Smooth muscle cell of the brain vasculature (primary cell): ENCODE results near the gene PCGF3.
A peak's percentile ranks its signal among the peaks of the same experiment; 100 is the strongest.
"Not testable (repeated sequence)": the region's sequence is repeated elsewhere in the genome, so short reads cannot be mapped to it uniquely, and the experiment has no call there.

Source experiments
- DNase-seq: peaks from one replicate; pipeline ENCODE4 v3.0.0-alpha.2; 2012; ENCODE audit warnings: low read depth, low spot score

PCGF3 gene

DNA sequence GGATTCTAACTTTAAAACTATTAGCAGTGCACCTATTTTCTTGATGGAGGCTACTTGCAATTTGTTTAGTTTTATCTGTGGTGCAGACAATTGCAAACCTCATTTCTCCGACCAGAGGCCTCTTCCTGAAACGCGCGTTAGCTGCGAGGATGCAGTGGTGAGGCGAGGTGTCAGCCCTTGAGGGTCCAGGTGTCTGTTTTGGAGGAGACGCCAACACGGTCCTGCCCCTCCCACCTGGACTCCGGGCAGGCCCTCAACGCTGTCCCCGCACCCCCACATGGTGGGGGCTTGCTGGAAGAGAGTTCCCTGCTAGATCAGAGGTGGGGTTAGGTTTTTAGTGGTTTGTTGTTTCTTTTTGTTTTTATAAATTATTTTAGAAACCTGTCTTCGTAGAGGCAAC is 34.4 kb downstream of the PCGF3 start:
- no peak for DNase-seq

DNA sequence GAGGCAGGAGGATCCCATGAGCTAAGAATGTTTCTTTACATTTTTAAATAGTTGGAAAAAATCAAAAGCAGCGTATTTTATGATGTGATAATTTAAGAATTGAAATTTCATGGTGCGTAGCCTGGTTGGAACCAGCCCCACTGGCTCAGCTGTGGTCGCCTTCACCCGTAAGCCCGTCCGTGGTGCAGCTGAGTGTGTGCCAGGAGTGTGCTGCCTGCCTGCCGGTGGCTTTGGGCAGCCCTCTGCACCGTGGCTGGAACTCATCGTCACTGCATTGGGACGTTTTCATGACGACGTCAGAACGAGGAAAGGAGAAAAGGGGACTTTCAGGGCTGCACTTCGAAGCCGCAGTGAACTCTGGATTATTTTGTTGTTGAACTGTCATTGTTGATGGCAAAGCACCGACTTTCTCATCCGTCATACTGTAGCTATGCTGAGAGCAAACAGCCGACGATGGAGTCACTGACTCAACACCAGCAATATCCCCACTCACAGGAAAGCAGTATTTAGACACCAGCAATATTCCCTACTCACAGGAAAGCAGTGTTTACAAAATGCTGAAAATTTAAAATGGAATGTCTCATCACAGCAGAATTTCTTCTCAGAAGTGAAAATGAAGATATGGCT is 35.1 kb downstream of the PCGF3 start:
- no peak for DNase-seq

DNA sequence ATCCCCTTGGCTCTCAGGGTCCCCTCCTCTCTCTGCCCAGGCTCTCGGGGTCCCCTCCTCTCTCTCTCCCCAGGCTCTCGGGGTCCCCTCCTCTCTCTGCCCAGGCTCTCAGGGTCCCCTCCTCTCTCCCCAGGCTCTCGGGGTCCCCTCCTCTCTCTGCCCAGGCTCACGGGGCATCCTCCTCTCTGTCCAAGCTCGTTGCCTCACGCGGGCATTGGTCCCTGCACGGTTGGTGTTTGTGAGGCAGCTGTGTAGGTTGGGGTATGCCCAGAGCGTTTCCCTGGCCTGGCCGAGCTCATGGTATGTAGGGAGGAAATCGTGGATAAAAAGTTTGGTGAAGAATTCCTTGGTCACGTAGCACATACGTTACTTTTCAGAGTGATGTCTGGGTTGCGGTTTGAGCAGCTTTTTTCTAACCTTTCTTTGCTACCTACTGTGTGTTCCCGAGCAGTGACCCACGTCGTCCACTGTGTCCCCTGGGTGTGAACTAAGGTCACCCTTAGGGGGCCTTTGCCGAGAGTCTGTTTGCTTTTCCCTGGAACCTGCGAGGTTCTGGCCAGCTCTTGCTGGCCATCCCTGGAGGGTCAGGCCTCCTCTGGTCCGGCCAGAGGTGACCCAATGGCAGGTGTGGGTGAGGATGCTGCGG is 36.6 kb downstream of the PCGF3 start:
- no peak for DNase-seq

DNA sequence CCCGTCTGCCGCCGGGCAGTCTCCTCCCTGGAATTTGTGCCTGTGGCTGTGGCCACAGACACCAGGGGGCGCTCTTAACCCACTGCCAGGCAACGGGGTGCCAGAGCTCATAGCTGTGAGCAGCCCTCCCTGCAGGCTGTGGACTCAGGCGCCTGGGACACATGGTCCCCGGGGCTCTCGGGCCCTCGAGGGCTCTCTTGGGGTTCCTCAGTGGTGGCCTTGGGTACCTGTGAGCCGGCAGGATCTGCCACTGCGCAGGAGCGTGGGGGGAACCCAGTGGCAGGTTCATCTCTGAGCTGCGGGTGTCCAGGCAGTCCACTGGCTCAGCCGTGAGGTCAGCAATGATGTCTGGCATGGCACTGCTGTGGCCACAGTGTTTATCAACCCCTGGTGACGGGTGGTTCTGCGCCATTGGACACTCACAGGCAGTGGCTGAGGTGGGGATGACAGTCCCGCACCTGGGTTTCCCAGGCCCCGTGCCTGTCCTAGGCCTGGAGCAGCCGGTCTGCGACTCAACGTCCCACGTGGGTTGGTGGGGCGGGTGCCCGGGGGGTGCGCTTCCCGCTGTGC is 37.2 kb downstream of the PCGF3 start:
- no peak for DNase-seq

DNA sequence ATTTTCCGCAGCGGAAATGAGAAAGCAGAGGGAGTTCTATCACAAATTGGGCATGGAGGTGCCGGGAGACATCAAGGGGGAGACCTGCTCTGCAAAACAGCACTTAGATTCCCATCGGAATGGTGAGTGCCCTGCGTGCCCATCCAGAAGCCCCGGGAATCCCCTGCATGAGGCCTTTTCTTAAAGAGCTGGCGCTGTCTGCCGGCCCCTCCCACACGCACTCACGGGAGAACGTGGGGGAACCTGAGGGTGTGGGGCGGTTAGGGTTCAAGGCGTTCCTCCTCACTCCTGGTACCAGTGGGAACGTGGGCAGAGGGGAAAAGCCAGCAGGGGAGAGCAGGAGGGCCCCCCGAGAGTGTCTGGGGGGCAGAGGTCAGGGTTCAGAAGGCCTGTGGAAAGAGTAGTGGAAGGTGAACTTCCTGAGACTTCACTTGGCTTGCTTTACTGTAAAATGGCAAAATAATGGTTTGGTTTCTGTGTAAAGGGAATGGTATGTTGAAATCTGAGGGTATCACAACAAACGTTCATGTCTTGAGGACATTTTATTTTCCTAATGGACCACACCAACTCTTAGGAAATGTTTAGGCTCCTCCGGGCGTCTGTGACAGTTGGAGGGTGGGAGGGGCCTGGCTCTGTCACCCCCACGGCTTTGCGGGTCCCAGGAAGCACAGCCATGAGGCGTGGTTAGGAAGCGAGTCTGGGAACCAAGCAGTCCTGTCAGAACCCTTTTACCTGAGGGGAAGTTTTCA is 38.0 kb downstream of the PCGF3 start:
- DNase-seq: no peak

DNA sequence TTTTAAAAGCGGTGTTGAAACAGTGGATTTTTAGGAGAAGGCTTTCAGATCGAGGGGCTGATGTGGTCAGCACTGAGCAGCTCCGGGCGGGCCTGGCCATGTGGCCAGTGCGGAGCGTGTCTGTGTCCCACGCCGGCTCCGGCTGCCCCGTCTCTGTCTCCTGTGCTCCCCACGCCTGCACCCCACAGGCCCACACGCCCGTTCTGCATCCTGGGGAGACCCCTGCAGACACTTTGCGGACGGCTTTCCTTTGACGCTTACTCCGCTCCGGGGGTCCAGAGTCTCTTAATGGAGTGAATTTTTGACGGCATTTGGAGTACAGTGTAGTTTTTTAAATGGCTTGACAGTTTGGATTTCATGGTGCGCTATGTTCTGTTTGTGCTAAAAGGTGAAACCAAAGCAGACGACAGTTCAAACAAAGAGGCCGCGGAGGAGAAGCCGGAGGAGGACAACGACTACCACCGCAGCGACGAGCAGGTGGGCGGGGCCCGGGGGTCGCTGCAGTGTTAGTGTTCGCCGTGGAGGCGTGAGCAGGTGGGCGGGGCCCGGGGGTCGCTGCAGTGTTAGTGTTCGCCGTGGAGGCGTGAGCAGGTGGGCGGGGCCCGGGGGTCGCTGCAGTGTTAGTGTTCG is 38.7 kb downstream of the PCGF3 start:
- DNase-seq: no peak

DNA sequence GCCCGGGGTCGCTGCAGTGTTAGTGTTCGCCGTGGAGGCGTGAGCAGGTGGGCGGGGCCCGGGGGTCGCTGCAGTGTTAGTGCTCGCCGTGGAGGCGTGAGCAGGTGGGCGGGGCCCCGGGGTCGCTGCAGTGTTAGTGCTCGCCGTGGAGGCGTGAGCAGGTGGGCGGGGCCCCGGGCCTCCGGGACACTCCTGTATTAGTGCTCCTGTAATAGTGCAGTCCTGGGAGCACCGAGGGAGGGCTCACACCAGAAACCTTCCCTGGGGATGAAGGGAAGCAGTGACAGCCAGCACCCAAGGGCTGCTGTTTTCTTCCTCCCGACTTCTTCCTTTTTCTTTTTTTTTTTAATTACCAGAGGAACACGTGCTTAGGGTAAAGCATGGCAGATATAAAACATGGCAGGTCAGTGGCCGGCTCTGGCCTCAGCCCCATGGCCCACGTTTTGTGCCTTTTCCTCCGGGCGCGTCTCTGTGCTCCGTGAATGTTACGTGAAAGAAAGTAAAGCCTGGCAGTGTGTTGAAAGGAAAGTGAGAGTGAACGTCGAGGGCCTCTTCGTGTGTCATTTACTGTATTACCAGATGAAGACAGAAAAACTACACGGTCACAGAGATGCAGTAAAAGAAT is 42.0 kb downstream of the PCGF3 start:
- no peak for DNase-seq

DNA sequence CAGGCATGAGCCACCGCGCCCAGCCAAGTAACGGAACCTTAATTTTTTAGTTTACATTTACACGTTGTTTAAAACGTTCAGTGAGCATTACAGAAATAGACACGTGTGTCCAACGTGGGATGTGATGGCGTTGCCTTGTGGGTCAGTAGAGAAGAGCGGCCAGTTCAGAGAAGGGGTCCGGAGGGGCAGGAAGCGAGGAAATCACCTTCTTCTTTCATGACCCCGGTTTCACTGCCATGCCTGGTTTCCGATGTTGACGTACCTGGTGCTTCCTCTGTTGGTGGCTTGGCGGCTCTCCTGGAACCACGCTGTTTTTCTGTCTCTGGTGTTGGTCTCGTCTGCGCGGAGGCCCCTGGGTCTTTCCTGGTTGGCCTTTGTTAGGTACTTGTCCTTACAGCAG is 42.8 kb downstream of the PCGF3 start:
- no peak for DNase-seq

DNA sequence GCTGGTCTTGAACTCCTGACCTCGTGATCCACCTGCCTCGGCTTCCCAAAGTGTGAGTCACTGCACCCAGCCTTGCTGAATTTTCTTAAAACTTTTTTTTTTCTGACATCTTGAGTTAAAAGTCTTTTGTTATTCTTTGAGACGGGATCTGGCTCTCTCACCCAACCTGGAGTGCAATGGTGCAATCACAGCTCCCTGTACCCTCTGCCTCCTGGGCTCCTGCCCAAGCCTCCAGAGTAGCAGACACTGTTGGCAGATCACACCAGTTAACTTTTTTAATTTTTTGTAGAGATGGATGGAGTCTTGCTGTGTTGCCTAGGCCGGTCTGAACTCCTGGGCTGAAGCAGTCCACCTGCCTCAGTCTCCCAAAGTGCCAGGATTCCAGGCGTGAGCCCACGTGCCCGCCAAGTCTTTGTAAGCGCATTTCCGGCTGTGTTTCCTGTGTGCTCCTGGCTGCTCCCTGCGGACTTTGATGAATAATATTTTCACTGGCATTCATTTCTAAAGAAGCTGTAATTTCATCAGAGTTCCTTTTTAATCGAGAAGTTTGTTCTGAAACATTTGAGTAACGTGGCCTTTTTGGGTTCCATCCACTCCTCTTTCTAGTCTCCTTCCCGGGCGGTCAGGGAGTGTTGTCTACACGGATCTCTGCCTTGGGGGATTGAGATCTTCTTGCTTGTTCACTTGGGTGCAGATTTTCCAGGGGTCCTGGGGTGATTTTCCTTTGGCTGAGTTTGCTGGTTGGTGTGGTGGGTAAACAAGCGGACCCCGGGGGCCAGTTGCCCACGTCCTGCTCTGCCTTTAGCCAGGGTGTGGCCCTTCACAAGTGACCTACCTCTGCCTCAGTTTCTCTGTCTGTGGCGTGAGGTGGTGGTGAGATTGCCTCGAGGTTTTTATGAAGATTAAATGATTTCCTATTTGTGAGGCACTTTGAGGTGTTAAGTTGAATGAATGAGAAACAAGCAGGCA is 44.4 kb downstream of the PCGF3 start:
- peak; percentile 64 for DNase-seq

DNA sequence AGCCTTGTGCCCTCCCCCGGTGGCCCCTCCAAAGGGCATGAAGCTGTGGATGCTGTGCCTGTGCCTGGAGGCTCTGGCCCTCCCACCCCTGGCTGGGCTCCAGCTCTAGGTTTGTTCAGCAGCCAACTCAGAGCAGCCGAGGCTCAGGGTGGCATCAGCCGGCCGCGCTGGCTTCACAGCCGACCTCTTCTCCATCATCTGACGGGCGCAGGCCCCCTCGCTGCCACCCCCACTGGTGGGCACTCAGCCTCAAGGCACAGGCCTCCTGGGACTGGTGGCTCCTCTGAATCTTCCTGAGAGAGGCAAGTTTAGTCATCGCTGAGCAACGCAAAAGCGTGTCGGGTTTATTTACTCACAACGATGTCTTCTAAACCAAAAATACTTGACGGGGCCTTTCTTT is 46.0 kb downstream of the PCGF3 start:
- DNase-seq: no peak

DNA sequence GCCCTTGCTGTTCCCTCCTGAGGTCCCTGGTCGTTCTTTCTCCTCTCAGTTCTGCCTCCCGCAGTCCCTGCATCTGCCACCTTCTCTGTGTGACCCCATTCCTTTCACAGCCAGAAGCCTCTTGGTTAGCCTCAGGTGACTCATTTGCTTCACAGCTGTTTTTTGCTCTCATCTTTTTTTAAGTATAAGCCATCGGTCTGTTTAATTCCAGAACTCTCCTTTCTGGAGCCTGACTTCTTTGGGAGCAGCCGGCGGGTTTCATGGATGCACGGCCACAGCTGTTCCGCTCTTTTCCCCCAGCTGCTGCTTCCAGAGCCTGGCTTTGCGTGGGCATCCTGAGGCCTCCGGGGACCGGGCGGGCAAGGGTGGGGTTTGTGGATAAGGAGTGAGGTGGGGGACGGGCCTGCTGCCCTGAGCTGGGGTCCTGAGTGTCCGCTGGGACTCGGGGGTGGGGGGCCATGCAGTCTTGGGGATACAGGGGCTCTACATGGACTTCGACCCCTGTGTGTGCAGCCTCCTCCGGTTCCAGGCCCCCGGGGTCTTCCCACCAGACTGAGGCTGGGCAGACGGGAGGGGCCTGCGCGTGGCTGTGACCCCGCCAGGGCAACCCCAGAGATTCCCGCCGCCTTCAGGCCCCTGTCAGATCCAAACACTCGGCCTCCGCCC is 46.7 kb downstream of the PCGF3 start:
- no peak for DNase-seq

DNA sequence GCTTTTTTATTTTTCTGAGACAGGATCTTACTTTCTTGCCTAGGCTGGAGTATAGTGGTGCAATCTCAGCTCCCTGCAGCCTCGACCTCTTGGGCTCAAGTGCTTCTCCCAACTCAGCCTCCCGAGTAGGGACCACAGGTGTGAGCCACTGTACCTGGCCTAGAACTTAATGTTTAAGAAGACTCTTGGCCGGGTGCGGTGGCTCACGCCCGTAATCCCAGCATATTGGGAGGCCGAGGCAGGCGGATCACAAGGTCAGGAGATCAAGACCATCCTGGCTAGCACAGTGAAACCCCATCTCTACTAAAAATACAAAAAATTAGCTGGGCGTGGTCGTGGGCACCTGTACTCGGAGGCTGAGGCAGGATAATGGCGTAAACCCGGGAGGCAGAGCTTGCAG is 47.6 kb downstream of the PCGF3 start:
- DNase-seq: not testable (repeated sequence)

DNA sequence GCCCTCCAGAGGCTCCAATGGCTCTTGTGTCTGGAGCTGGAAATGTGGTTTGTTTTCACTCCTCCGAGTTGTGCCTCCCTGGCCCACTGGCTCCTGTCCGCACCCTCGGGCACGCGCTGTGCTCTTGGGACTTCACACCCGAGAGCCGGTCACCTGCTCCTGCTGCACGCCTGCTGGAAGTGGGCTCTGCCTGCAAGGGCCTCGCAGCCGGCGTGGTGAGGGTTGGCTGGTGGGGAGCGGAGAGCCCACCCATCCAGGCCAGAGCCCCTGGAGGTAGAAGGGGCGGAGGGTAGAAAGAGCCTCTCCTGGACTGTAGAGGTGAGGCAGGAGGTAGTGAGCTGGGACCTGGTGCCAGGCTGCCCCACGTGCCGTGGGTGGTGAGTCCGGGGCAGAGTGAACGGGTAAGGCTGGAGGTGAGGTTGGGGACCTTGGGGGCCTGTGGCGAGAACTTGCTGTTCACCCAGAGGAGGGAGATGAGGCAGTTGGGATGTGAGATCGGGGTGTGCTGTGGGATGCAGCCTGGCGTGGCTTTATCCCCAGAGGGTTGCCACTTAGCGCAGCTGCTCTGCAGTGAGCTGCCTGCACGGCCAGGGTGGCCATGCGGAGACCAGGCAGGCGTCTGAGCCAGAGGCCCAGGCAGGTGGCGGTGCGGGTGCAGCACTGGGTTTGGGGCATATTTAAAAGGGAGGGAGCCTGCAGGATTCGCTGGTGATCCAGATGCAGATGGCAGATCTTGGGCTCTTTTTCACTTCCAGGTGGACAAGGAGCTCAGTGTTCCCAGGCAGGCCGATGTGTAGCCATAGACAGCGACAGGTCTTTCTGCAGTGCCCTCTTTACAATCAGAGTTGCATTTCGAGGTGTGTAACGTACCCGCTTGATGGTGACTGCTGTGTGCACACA is 48.8 kb downstream of the PCGF3 start:
- DNase-seq: no peak

DNA sequence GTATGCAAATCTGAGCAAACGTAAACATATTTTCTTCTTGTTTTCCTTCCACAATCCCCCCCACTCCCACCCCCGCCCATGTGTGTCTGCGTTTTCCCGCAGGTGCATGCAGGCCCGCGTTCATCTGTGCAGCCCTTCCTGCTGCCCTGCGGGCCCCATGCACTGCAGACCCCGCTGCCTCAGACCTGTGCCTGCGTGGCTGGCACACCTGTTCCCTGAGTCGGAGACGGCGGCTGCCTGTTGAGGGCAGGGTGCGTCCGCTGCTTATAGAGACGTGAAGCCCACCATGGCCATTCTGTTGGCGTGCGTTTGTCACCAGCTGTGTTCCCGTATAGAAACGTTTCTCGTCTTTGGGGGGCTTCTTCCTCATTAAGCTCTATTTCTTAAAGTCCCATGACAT is 51.5 kb downstream of the PCGF3 start:
- no peak for DNase-seq

DNA sequence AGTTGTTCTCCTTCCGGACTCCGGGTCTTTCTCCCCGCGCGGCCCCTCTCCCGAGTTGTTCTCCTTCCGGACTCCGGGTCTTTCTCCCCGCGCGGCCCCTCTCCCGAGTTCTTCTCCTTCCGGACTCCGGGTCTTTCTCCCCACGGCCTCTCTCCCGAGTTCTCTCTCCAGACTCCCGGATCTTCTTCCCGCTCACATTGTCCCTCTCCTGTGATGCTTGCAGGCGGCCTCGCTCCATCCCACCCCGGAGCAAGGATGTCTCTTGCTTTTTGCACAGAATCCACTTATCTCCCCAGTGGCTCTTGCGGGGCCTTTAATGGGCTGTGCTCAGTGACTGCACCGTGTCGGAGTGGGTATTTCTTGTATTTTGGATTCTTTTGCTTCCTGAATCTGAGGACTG is 54.2 kb downstream of the PCGF3 start:
- not testable (repeated sequence) for DNase-seq

DNA sequence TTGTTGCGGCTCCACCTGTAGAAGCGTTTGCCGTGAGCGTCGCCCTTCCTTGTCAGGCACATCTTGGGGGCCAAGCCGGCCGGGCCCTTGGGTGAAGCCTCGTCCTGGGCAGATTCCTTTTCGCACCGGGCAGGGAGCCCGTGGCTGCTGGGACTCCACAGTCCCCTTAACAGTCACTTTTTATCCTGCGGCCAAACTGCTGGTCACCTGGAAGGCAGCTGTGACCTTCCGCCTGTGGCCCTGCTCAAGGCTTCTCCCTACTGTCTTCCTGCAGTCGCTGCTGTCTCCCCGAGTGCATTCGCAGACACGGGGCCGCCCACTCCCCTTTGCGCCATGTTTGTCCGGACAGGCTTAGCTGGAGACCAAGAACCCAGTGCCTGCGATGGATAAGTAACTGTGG is 55.0 kb downstream of the PCGF3 start:
- DNase-seq: no peak

DNA sequence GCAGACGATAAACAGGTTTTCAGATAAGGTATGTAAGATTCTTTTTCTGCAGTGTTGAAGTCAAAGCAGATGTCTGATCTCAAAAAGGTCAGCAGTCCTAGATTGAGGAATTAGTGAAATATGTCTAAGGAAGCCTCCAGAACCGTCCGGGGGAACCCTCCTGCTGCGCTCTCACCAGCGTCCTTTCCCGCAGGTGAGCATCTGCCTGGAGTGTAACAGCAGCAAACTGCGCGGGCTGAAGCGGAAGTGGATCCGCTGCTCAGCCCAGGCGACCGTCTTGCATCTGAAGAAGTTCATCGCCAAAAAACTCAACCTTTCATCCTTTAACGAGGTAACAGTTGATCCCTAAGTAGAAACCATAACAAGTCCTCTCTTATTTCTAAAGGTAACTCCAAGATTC is 55.5 kb downstream of the PCGF3 start:
- no peak for DNase-seq

DNA sequence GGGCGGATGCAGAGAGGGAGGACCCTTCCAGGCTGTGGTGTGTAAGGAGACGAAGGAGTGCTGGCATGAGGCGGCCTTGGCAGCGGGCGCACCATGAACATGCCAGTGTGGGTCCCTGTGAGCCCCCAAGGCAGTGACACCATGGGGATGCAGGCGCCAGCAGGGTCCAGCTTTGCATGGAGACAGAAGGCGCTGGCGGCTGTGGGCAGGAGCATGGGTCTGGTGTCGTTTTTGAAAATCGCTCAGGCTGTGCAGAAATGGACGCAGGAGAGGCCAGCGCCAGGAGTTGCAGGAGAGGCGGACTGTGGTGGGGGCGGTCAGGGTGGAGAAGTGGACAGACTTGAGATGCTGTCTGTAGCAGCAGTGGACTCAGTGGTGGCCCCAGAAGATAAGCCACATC is 56.1 kb downstream of the PCGF3 start:
- DNase-seq: no peak
